ENCODE results near the gene KCNN3. TPM values are rescaled to one million over a fixed set of nuclear protein-coding genes. Genes with fewer than 3 reads are reported as not detected.

Gene KCNN3
- total RNA-seq, 1 donor from 2014 or later, result 30.8 TPM

DNA sequence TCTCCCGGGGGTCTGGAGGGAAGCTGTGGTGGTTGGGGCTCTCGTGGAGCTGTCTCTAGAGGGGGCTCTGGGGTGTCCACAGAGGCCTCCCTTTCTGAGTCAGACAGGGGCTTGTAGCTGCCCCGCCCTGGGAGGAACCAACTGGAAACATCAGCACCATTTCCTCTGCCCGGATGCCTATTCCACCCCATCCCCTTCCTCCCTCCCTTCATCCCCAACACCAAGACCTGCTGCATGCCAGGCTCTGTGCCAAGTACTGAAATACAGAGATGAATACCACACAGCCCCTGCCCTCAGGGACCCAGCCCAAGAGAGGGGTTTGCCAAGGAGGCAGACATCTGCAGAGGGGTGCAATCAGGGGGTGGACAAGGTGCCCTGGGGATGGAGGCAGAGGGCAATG, 136.5 kb downstream of the KCNN3 start:
- no peak for DNase-seq (ENCODE audit: low read depth)

DNA sequence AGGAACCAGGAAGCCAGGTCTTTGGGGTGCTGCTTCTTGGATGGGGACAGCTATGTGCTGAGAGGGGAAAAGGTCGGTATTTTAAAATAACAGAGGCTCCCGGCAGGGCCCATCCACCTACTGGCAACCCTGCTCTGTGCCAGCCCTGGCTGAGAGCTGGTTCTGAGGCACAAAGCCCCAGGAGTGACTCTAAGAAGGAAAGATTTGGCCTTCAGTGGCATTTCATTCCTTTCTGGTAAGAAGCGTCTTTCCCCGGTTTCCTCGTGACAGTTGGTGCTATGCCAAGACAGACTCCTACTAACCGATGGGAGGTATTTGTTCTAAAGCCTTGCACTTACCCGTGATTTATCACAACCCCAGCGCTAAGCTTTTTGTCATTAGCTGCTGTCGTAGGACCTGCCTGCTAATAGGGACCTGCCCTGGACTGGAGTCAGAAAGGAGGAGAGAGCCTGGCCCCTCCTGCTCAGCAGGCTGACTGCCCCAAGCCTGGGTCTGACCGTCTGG, 139.0 kb downstream of the KCNN3 start:
- DNase-seq (ENCODE audit: low read depth), result no peak

DNA sequence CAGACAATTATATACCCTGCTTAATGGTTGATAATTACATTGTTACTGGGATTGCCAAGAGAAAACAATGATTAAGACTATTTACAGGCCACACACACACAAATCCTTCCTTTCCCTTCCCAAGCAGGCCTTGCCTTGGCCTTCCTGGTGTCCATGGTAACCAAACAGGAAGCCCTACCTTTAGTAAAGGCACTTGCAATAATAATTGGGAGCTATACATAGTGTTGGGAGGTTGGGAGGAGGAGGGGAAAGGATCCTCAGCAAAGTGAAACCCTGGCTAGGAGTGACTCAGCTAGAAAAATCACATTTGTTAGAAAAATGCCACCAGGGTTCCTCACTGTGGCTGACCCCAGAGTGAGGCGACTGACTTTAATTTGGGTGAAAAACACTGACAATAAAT, 139.8 kb downstream of the KCNN3 start:
- peak; percentile 32 for DNase-seq (ENCODE audit: low read depth)

DNA sequence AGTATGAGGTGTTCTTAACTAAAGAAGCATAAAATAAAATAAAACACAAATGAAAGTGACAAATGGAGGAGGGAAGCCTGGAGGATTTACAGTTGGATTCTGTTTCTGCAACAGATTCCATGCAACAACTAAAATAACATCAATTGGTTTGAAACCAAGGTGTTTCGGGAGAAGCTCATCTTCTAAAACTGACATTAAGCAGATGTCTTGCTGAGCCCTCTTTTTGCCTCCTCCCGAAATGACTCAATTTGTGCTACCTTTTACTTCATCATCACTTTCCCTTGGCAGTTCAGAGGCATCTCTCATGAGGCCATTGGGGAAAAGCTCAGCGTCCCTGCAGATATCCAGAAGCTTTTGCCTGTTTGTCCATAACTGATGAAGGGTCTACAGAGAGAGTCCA, 140.5 kb downstream of the KCNN3 start:
- DNase-seq (ENCODE audit: low read depth), result no peak

DNA sequence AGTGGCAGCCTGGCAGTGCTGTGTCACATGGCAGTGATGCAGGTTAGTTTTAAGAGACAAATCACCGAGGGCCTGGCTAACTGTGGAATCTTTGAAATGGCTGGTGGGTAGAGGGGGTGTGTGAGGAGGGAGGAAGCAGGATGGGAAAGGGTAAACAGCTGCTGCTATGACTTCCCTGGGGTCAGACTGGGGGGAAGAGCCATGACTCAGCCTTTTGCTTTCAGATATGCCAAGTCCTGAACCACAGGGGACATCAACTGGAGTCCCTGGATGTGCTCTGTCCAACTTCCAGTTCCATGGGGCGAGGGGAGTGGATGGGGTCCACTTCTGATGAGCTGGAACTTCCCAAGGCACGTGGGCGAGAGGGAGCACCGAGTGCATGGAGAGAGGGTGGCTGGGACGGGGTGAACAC, 141.0 kb downstream of the KCNN3 start:
- DNase-seq (ENCODE audit: low read depth), result peak; percentile 92

DNA sequence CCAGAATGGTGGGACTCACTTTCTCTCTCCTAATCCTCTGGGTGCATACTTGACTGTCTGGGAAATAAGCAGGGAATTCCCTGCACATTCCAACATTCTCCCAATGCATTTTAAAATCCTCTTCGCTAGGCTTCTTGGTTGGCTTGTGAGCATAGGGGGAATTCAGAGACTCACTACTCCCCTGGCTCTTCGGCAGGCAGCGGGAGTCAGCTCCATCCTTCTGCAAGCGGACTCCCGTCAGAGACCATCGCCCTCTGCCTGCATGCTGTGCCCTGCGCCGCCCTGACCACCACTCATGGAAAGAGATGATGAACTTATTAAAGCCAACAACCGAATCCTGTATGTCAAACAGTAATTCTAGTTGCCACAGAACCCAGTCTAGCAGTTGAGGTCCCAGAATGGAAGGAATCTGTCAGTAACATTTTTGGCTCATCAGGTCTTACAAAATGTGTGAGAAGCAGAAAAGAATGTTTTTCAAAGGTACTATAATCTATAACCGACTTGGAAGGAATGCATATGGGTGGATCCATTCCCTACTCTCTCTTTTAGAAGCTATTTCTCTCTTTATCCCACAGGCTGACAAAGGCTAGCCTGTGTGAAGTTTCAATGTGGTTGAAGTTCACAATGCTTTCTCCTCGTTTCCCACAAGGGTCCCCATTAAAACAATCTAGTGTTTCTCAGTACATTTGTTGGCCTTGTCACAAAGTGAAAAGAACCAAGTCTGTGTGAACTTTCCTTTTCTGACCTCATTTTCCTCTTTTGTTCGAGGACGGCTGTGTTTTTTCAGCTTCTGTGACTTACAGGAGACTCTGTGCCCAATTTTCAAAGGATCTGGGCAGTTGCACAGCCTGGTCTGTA, 143.0 kb downstream of the KCNN3 start:
- DNase-seq (ENCODE audit: low read depth), result no peak

DNA sequence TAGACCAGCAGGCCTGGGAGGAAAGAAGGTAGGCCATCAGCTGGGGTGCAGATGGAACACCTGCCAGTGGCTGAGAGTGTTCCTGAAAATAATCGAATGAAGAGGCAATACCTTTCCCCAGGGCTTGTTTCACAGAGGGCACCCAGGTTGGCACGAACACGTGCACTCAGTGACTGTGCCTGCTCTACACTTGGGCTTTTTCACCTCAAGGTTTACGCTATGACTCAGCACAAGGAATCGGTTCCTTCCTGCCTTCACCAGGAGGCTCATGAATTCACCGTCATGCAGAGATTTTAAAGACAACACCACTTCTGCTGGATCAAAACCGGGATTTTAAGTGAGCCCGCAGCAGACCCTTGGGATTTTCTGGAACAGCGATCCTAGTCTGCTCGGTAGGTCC, 143.6 kb downstream of the KCNN3 start:
- no peak for DNase-seq (ENCODE audit: low read depth)

DNA sequence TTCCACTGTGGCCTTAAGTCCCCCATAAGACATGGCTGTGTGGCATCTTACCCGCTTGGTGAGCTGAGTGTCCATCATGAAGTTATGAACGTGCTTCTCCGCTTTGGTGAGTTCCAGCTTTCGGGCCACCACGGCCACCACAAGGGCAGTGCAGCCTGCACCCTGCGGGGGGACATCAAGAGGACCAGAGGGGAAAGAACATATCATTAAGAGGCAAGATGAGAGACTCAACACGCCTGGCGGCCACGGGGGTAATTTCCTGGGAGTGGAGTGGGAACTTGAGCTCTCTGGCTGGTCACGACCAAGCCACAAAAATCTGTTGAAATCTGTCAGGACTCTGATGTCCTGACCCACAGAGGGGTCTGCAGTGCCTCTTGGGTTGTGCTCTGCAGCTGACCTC, 144.2 kb downstream of the KCNN3 start:
- DNase-seq (ENCODE audit: low read depth), result peak; percentile 42

DNA sequence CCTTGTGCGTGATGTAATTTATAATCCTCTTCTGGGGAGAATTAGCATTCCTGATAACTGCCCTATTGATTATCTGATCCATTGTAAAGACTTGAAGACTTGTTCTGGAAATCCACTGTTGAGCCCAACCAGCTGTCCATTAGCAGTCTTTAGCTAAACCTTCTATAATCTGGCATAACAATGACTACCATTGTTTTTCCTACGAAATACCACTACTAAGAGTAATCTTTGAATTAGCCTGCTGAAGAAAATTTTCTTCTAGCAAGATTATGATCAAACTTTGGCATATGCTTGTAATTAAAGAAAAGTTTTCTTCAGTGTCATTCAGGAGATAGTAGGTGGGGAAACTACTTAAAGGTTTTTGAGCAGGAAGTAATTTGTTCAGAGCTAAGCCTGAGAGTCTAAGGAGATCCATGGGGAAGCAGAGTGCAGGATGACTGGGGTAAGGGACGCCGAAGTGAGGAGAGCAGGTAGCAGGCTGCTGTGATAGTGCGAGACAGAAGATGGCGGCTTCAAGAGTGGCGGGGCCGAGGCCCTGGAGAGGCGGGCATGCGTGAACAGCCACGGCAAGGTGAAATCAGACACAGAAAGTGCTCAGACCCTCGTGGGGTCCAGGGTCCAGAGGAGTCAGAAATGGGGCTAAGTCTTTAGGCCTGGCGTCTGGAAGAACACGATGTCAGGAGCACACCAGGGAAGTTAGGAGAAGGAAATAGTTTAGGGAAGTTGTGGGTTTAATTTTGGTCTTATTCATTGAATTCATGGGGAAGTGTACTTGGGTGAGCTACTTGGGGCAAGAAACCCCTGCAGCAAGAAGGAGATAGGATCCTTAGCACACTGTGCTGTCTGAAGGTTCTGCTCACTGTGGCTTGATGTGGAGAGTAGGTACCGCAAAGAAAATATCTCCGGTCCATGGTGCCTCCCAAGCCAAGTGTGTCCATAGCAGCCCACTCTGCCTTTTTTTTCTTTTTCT, 149.5 kb downstream of the KCNN3 start:
- DNase-seq (ENCODE audit: low read depth), result no peak

DNA sequence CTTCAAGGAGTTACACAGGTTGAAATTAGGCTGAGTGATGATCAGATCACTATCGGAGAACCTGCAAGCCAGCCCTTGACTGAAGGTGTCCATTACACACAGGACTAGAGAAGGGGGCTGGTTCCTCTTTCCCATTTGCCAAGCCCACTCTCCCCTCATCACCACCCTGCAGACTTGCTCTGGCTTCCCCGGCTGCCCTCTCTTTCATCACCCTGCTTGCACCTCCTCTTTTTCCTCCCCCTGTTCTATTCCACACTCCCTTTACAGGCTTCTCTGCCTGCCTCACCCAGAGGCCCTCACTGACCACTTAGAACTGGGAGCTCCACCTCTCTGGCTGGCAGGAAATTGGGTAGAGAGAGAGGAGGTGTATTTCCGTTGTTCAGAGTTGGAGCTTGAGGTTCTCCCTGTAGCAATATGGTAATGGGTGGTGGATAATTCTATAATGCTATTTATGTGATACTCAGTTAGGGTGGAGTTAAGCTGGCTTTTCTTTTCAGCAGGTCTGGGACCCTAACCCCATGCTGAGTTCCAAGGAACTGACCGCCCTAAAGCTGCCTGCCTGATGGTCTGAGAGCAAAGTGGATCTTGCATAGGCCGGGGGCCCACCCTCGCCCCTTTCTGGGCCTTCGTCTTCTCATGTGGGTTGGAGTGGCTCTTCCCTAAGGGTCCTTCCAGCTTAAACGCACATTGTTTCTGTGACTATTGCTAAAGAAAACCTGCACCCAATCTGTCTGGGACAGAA, 150.3 kb downstream of the KCNN3 start:
- no peak for DNase-seq (ENCODE audit: low read depth)

DNA sequence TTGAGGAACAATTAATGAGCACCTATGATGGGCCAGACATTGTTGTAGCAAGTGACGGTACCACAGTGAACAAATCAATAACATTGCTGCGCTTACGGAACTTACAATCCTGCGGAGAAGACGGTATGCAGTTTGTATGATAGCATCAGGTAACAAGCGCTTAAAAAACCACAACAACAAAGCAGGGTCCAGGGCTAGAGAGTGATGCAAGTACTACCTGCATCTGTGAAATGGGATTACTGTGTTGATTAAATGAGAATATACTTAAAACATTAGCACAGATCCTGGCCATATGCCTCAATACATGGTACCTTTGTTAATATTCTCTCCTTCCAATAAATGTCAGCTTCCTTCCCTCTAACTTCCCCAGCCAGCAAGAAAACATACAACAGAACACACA, 151.5 kb downstream of the KCNN3 start:
- DNase-seq (ENCODE audit: low read depth), result no peak

DNA sequence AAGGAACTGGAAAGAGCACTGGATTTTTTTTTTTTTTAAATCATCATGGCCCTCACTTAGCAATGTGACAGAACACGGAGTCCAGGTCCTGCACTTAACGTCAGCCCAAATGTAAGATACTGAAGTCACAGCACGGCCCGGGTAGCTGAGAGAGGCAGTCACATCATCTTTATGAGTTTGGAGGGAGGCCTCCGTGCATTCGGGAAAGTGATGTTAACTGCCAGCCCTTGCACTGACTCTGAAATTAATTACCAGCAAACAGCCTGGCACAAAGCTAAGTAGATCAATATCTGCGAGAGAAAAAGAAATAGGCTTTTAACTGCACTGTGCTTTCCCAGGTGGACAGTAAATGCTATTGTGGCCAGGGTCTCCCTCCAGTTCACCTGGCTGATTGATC, 152.6 kb downstream of the KCNN3 start:
- DNase-seq (ENCODE audit: low read depth), result no peak

DNA sequence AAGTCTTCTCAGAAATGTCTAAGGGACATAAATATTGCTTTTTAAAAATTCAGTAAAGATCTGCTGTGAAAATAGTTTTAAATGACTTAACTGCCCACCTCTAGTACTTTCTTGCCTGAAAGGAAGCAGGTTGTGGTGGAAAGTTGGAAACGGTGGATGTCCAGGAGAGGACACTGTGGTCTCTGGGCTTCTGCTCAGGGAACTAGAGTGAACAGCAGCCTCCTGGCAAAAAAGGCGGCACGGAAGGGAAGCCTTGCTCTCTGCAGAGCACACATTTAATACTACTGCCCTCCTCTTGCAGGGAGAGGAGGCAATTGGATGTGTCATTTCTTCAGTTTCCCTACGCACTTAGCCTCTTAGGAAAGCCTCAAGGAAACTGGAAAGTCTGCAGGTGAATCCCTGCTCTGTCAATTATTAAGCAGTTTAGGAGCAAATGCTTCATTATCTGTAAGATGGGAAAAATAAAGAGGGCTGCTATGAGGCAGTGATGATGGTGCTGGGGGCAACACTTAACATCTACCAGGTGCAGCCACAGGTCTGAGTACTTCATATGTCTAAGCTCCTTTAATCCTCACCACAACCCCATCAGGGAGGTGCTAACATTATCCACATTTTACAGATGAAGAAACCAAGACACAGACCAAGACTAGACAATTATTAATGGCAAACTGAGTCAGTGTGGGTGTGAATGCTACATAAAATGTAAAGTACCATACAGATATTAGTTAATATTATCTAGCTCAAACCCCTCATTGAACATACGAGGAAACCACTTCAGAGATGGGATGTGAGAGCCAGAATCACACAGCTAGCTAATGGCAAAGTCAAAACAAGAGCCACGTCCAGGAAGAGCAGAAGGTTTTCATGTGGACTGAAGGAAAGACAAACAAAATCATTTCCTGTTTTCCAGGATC, 153.2 kb downstream of the KCNN3 start:
- peak; percentile 30 for DNase-seq (ENCODE audit: low read depth)

DNA sequence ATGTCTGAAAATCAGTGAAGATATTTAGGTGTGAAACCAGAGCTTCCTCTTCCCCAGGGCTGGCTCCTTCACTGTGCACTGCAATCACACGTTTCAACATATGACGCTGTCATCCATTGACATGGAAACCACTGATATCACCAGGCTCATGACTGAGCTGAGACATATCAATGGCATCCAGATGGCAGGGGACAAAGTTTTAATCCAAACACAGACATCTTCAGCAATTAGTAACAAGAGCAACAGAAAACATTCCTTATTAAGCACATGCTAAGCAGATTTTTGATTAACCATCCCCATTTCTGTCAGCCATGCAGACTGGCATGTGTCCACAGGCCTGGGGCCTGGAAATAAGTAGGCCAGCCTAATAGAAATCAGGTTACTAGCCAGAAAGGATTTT, 154.1 kb downstream of the KCNN3 start:
- DNase-seq (ENCODE audit: low read depth), result peak; percentile 47

DNA sequence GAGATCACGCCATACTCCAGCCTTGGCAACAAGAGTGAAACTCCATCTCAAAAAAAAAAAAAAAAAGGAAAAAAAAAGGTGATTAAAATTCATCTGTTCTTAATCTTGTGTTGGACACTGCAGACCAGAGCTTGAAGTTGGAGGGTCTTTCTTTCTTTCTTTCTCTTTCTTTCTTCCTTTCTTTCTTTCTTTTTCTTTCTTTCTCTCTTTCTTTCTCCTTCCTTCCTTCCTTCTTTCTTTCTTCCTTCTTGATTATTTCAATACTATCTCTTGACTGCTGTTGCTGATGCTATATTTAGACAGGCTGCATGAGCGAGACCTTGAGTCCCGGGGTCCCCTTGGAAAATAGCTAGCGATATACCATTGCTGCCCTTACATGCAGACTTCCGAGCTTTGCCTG, 154.7 kb downstream of the KCNN3 start:
- DNase-seq (ENCODE audit: low read depth), result no peak

DNA sequence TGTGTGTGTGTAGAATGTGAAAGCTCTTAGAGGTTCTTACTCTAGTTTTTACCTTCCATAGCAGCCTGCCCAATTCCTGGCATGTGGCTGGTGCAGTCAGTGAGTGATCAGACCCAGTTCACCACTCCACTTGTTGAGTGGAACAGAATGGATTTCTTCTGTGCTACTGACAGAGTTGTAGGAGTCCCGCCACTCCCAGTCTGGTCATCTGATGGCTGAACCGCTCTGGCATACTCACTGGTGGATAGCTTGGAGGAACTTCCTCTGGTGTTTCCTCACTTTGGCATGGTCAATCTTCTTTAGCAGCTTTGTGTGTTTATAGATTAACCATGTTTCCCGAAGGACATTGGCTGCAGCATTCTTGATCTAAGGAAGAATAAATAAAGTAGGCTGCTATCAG, 155.4 kb downstream of the KCNN3 start:
- peak; percentile 42 for DNase-seq (ENCODE audit: low read depth)

DNA sequence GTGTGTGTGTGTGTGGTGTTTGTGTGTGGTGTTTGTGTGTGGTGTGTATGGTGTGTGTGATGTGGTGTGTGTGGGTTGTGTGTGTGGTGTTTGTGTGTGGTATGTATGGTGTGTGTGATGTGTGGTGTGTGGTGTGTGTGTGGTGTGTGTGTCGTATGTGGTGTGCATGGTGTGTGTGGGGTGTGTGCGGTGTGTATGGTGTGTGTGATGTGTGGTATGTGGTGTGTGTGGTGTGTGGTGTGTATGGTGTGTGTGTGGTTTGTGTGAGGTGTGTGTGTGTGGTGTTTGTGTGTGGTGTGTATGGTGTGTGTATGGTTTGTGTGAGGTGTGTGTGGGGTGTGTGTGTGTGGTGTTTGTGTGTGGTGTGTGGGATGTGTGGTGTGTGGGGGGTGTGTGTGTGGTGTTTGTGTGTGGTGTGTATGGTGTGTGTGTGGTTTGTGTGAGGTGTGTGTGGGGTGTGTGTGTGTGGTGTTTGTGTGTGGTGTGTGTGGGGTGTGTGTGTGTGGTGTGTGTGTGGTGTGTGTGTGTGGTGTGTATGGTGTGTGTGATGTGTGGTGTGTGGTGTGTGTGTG, 155.9 kb downstream of the KCNN3 start:
- no peak for DNase-seq (ENCODE audit: low read depth)

DNA sequence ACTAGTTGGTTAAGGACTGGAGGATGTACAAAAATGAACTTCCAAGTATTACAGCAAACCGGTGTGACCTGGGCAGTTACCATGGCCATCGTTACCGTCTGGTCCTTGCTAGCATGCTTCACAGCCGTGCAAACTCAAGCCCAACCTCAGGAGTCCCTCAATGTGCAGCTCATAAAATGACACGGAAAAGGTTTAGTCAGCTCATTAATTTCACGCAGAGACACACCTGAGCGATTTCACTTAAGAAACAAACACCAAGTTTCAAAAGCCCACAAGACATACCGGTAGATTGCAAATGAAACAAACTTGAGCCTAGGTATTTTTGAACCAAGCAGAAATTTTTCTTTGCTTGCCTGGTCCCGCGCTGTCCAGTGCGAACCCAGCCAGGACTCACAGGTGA, 157.1 kb downstream of the KCNN3 start:
- no peak for DNase-seq (ENCODE audit: low read depth)

DNA sequence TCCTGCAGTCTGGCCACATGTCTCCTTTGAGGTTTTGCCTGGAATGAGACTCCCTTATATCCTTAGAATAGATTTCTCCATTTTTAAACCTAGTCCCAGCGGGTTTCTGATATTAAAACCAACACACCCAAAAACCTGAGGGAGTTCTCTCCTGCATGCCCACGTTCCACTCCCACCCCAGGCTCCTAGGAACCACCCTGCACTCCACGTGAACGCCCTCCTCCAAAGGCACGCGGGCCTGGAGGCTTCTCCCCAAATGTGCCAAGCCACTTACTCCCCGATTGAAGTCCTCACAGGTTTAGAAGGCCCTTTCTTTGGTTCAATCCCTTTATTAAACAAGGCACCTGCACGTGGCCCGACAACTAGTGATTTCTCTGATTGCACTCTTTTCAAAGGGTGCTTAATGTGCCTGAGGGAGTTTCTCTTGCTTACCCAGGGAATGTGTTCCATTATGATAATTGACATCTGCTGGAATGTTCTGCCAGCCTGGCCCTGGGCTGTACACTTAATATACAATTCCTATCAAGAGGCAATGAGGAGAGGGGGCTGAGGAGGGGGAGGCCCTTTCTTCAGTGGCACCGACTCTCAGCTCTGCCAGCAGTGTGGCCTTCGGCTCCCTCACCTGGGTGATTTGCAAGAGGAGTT, 157.8 kb downstream of the KCNN3 start:
- no peak for DNase-seq (ENCODE audit: low read depth)

Data from myocyte (in vitro differentiated cells).